AG04449 (cell line): ENCODE measurements around the gene MYOZ1.

Source experiments
- CTCF ChIA-PET: fragments of 350-600 bp; formaldehyde crosslinking; extraction: SDS; loops from one replicate; lab custom pipeline; 2021; ENCODE audit warnings: antibody characterized with exemption; lab: Yijun Ruan, JAX
- POLR2A ChIA-PET: fragments of 400-600, 350-600 bp; formaldehyde crosslinking; extraction: SDS; loops from one replicate; lab custom pipeline; 2020; ENCODE audit warnings: antibody characterized with exemption, inconsistent platforms; lab: Yijun Ruan, JAX
- DNase-seq: peaks from one replicate; pipeline ENCODE4 v3.0.0-alpha.2; 2010; ENCODE audit warnings: low read depth, low spot score
- H3K4me3 ChIP-seq: 2 replicates; pipeline ENCODE4 v1.5.1; 2011; ENCODE audit warnings: low read depth, mild to moderate bottlenecking, control low read depth, low read length
- CTCF ChIP-seq: IDR thresholded peaks from one replicate; pipeline ENCODE4 v1.5.1; 2011; ENCODE audit warnings: mild to moderate bottlenecking, moderate library complexity, low read length, control low read depth, inconsistent platforms; ENCODE audit not compliant: insufficient read depth; ENCODE audit errors: missing control alignments

Gene MYOZ1

GRCh38 chr10:73655990-73656298 is 14.7 kb upstream of the MYOZ1 start, which contains the start of gene SYNPO2L:
TSS of gene SYNPO2L (minus strand) at chr10:73656029. CDS start at chr10:73655922, 107 bp downstream.
- ChIA-PET CTCF (no interaction called here), POLR2A (no interaction called here)
- no peak for DNase-seq
- TF ChIP-seq CTCF, result no peak
- H3K4me3 ChIP-seq, result no peak within 1 kb of the TSS

- ChIA-PET CTCF (no interaction called here), POLR2A (no interaction called here)
- DNase-seq, result no peak
- TF ChIP-seq CTCF, result no peak
- no peak overlapping the region for H3K4me3 ChIP-seq
Measured at GRCh38 chr10:73655257-73655989, 14.1 kb upstream of the MYOZ1 start.

- CTCF ChIA-PET, result interaction anchor here (1.0 to 1.5 kb wide), 2 partner anchors 10 to 226 kb away, joined by 5 read pairs; no protein-coding TSS in a partner anchor
Measured at GRCh38 chr10:73653701-73654100, 12.4 kb upstream of the MYOZ1 start.

GRCh38 chr10:73653195-73653594 is 11.9 kb upstream of the MYOZ1 start:
- ChIA-PET POLR2A (no interaction called here), CTCF (interaction anchor here (1.0 to 1.5 kb wide), 2 partner anchors 9 to 226 kb away, joined by 5 read pairs; no protein-coding TSS in a partner anchor)
- no peak overlapping the region for H3K4me3 ChIP-seq
- TF ChIP-seq CTCF, result no peak
- DNase-seq, result no peak

More at GRCh38 chr10:73653701-73654100, 12.4 kb upstream of the MYOZ1 start:
- H3K4me3 ChIP-seq, result no peak overlapping the region
- DNase-seq, result no peak
- TF ChIP-seq CTCF, result peak; percentile 24
- POLR2A ChIA-PET, result no interaction called here

- ChIA-PET CTCF (interaction anchor here (30.3 kb wide), 1 partner anchor 122 kb away, joined by 560 read pairs; no protein-coding TSS in a partner anchor), POLR2A (interaction anchor here (1.6 kb wide), 1 partner anchor 155 kb away, joined by 5 read pairs; the partner anchor contains the start of gene PPP3CB)
- no peak overlapping the region for H3K4me3 ChIP-seq
- DNase-seq, result peak; percentile 67
- TF ChIP-seq CTCF, result no peak
Measured at GRCh38 chr10:73650537-73651331, 9.5 kb upstream of the MYOZ1 start.
